HEK293 (cell line): ENCODE results near the gene APCDD1L.
A peak's percentile ranks its signal among the peaks of the same experiment; 100 is the strongest.
"Not testable (repeated sequence)": the region's sequence is repeated elsewhere in the genome, so short reads cannot be mapped to it uniquely, and the experiment has no call there.

Experiments
- CTCF ChIA-PET: fragments of 350-600 bp; formaldehyde crosslinking; extraction: SDS; loops from one replicate; lab custom pipeline; 2021; ENCODE audit warnings: antibody characterized with exemption; lab: Yijun Ruan, JAX
- POLR2A ChIA-PET: fragments of 300-600 bp; formaldehyde crosslinking; extraction: SDS; loops from one replicate; lab custom pipeline; 2020; ENCODE audit warnings: antibody characterized with exemption, inconsistent platforms; lab: Yijun Ruan, JAX
- H3K27ac ChIP-seq: fragments of 200-500 bp; sonication (Bioruptor generic); 2 replicates; pipeline ENCODE4 v1.5.1; 2014; ENCODE audit warnings: low read depth, low read length, control low read depth, inconsistent platforms; ENCODE audit errors: extremely low read depth
- H3K36me3 ChIP-seq, 2 experiments: fragments of 200-500 bp in 1 of 2; sonication (Bioruptor generic) in 1 of 2; 1 replicate in 1 of 2; 2 replicates in 1 of 2; pipeline ENCODE4 v1.5.1; 2014 to 2017; ENCODE audit warnings: inconsistent platforms in 2 of 2, low read length in 2 of 2; ENCODE audit not compliant: control insufficient read depth in 2 of 2, insufficient read depth in 1 of 2
- H3K4me1 ChIP-seq: fragments of 200-500 bp; sonication (Bioruptor generic); 2 replicates; pipeline ENCODE4 v1.5.1; 2014; ENCODE audit warnings: mild to moderate bottlenecking, low read length, inconsistent platforms; ENCODE audit not compliant: control insufficient read depth, insufficient read depth
- H3K4me3 ChIP-seq: 2 replicates; pipeline ENCODE4 v1.5.1; 2011; ENCODE audit warnings: low read depth, mild to moderate bottlenecking, control low read depth, low read length, moderate library complexity
- H3K9me3 ChIP-seq: fragments of 200-500 bp; sonication (Bioruptor generic); 2 replicates; pipeline ENCODE4 v1.5.1; 2014; ENCODE audit warnings: low read depth, low read length, inconsistent platforms; ENCODE audit not compliant: control insufficient read depth, insufficient read depth
- AEBP2 ChIP-seq: fragments of 450-650 bp; formaldehyde crosslinking; IDR thresholded peaks from 2 replicates; pipeline ENCODE4 v1.5.1; 2016; ENCODE audit warnings: missing biosample characterization, missing genetic modification characterization, borderline replicate concordance
- BCL11A ChIP-seq: fragments of 450-650 bp; formaldehyde crosslinking; IDR thresholded peaks from 2 replicates; pipeline ENCODE4 v1.5.1; 2016; ENCODE audit warnings: low read depth, missing biosample characterization, missing genetic modification characterization
- ELK4 ChIP-seq: IDR thresholded peaks from 2 replicates; pipeline ENCODE4 v1.6.1; 2011; ENCODE audit warnings: mild to moderate bottlenecking, low read depth, low read length, borderline replicate concordance
- FEZF1 ChIP-seq: fragments of 450-650 bp; formaldehyde crosslinking; IDR thresholded peaks from 2 replicates; pipeline ENCODE4 v1.5.1; 2016; ENCODE audit warnings: missing biosample characterization, missing genetic modification characterization
- GLI2 ChIP-seq: fragments of 450-650 bp; formaldehyde crosslinking; IDR thresholded peaks from 2 replicates; pipeline ENCODE4; 2017; ENCODE audit warnings: missing biosample characterization, missing genetic modification characterization, low read depth, borderline replicate concordance
- GLIS2 ChIP-seq: fragments of 450-650 bp; formaldehyde crosslinking; IDR thresholded peaks from 2 replicates; pipeline ENCODE4 v1.5.1; 2016; ENCODE audit warnings: missing biosample characterization, missing genetic modification characterization
- KLF1 ChIP-seq: fragments of 450-650 bp; formaldehyde crosslinking; IDR thresholded peaks from 2 replicates; pipeline ENCODE4 v1.5.1; 2016; ENCODE audit warnings: missing biosample characterization, missing genetic modification characterization
- OVOL3 ChIP-seq: fragments of 450-650 bp; formaldehyde crosslinking; IDR thresholded peaks from 2 replicates; pipeline ENCODE4 v1.5.1; 2016; ENCODE audit warnings: missing biosample characterization, missing genetic modification characterization
- PRDM6 ChIP-seq: fragments of 450-650 bp; formaldehyde crosslinking; IDR thresholded peaks from 2 replicates; pipeline ENCODE4 v1.5.1; 2017; ENCODE audit warnings: missing biosample characterization, missing genetic modification characterization
- SALL2 ChIP-seq: fragments of 450-650 bp; formaldehyde crosslinking; IDR thresholded peaks from 2 replicates; pipeline ENCODE4 v1.5.0; 2017; ENCODE audit warnings: missing biosample characterization, mild to moderate bottlenecking, missing genetic modification characterization, borderline replicate concordance
- SETDB1 ChIP-seq: IDR thresholded peaks from one replicate; pipeline ENCODE4 v1.6.1; 2017; ENCODE audit warnings: mild to moderate bottlenecking, low read length, moderate library complexity, mixed read lengths; ENCODE audit not compliant: insufficient read length
- SP3 ChIP-seq: fragments of 450-650 bp; formaldehyde crosslinking; IDR thresholded peaks from 2 replicates; pipeline ENCODE4 v1.5.1; 2016; ENCODE audit warnings: missing biosample characterization, missing genetic modification characterization
- ZNF114 ChIP-seq: fragments of 450-650 bp; formaldehyde crosslinking; IDR thresholded peaks from 2 replicates; pipeline ENCODE4 v1.5.0; 2017; ENCODE audit warnings: missing biosample characterization, missing genetic modification characterization
- ZNF174 ChIP-seq: fragments of 450-650 bp; formaldehyde crosslinking; IDR thresholded peaks from 2 replicates; pipeline ENCODE4 v1.5.0; 2017; ENCODE audit warnings: missing biosample characterization, mild to moderate bottlenecking, missing genetic modification characterization
- ZNF202 ChIP-seq: fragments of 450-650 bp; formaldehyde crosslinking; IDR thresholded peaks from 2 replicates; pipeline ENCODE4 v1.5.1; 2016; ENCODE audit warnings: missing biosample characterization, missing genetic modification characterization, borderline replicate concordance
- ZNF223 ChIP-seq: fragments of 450-650 bp; formaldehyde crosslinking; IDR thresholded peaks from 2 replicates; pipeline ENCODE4 v1.5.1; 2016; ENCODE audit warnings: missing biosample characterization, missing genetic modification characterization
- ZNF239 ChIP-seq: fragments of 450-650 bp; formaldehyde crosslinking; IDR thresholded peaks from 2 replicates; pipeline ENCODE4 v1.5.1; 2016; ENCODE audit warnings: missing biosample characterization, missing genetic modification characterization
- ZNF248 ChIP-seq: fragments of 450-650 bp; formaldehyde crosslinking; IDR thresholded peaks from 2 replicates; pipeline ENCODE4 v1.5.1; 2017; ENCODE audit warnings: missing biosample characterization, missing genetic modification characterization
- ZNF335 ChIP-seq: fragments of 450-650 bp; formaldehyde crosslinking; conservative IDR thresholded peaks from 2 replicates; pipeline ENCODE4 v1.5.1; 2016; ENCODE audit warnings: missing biosample characterization, missing genetic modification characterization
- ZNF350 ChIP-seq: fragments of 450-650 bp; formaldehyde crosslinking; IDR thresholded peaks from 2 replicates; pipeline ENCODE4 v1.5.0; 2017; ENCODE audit warnings: missing biosample characterization, mild to moderate bottlenecking, missing genetic modification characterization
- ZNF354C ChIP-seq: fragments of 450-650 bp; formaldehyde crosslinking; IDR thresholded peaks from 2 replicates; pipeline ENCODE4 v1.5.1; 2016; ENCODE audit warnings: missing biosample characterization, missing genetic modification characterization, low read depth, borderline replicate concordance
- ZNF596 ChIP-seq: fragments of 450-650 bp; IDR thresholded peaks from 2 replicates; pipeline ENCODE4 v1.5.0; 2018; ENCODE audit warnings: missing biosample characterization, mild to moderate bottlenecking, missing genetic modification characterization, moderate library complexity
- ZNF623 ChIP-seq: fragments of 450-650 bp; formaldehyde crosslinking; IDR thresholded peaks from 2 replicates; pipeline ENCODE4 v1.5.1; 2016; ENCODE audit warnings: missing biosample characterization, missing genetic modification characterization
- ZNF654 ChIP-seq: fragments of 450-650 bp; formaldehyde crosslinking; IDR thresholded peaks from 2 replicates; pipeline ENCODE4 v1.5.1; 2016; ENCODE audit warnings: low read depth, missing biosample characterization, missing genetic modification characterization
- ZNF704 ChIP-seq: fragments of 450-650 bp; formaldehyde crosslinking; IDR thresholded peaks from 2 replicates; pipeline ENCODE4 v1.5.1; 2016; ENCODE audit warnings: missing biosample characterization, missing genetic modification characterization
- ZNF768 ChIP-seq: fragments of 450-650 bp; formaldehyde crosslinking; IDR thresholded peaks from 2 replicates; pipeline ENCODE4 v1.5.1; 2018; ENCODE audit warnings: missing biosample characterization, mild to moderate bottlenecking, missing genetic modification characterization
- ZNF791 ChIP-seq: fragments of 450-650 bp; formaldehyde crosslinking; IDR thresholded peaks from 2 replicates; pipeline ENCODE4 v1.5.1; 2016; ENCODE audit warnings: missing biosample characterization, missing genetic modification characterization

APCDD1L gene

GRCh38 chr20:58508762-58509395 is 6.3 kb downstream of the APCDD1L start (continued):
- no peak for TF ChIP-seq PRDM6
- TF ChIP-seq ZNF248 = no peak
- no peak for TF ChIP-seq GLIS2 (tag by site-specific recombination)
- TF ChIP-seq ZNF223 (tag by site-specific recombination) = no peak
- TF ChIP-seq KLF1 (tag by site-specific recombination) = no peak

- H3K4me3 ChIP-seq, POLR2A ChIA-PET, H3K36me3 ChIP-seq, H3K9me3 ChIP-seq, CTCF ChIA-PET, H3K27ac ChIP-seq, H3K4me1 ChIP-seq: not testable (repeated sequence)
- peak; percentile 80 for TF ChIP-seq SETDB1
Observed at GRCh38 chr20:58506999-58507398, 8.2 kb downstream of the APCDD1L start.

GRCh38 chr20:58504566-58504965 is 10.6 kb downstream of the APCDD1L start:
- no peak for TF ChIP-seq ZNF350 (tag by site-specific recombination)
- TF ChIP-seq ZNF354C (tag by site-specific recombination) = no peak
- no peak for TF ChIP-seq ZNF174 (tag by site-specific recombination)
- no peak for TF ChIP-seq ZNF768
- TF ChIP-seq SALL2 (tag by site-specific recombination) = no peak
- no peak for TF ChIP-seq AEBP2 (tag by site-specific recombination)

GRCh38 chr20:58503668-58504067 is 11.5 kb downstream of the APCDD1L start:
- no peaks in the 10 kb centered on the region for H3K9me3 ChIP-seq
- H3K27ac ChIP-seq = no peak overlapping the region
- no peaks in the 10 kb centered on the region for H3K4me1 ChIP-seq
- H3K36me3 ChIP-seq = no peaks in the 10 kb centered on the region
- H3K4me3 ChIP-seq = no peak overlapping the region
- ChIA-PET POLR2A (no interaction called here), CTCF (no interaction called here)
- TF ChIP-seq ZNF654 = no peak
- no peak for TF ChIP-seq ZNF335 (tag by site-specific recombination)
- TF ChIP-seq ZNF114 (tag by site-specific recombination) = no peak
- TF ChIP-seq ZNF596 (tag by site-specific recombination) = no peak
- TF ChIP-seq BCL11A (tag by site-specific recombination) = no peak
- TF ChIP-seq ZNF704 (tag by site-specific recombination) = no peak
- no peak for TF ChIP-seq FEZF1 (tag by site-specific recombination)
- TF ChIP-seq GLI2 (tag by site-specific recombination) = no peak
- no peak for TF ChIP-seq ZNF791 (tag by site-specific recombination)
- TF ChIP-seq ZNF239 (tag by site-specific recombination) = no peak
- TF ChIP-seq OVOL3 (tag by site-specific recombination) = no peak
- TF ChIP-seq ZNF202 (tag by site-specific recombination) = no peak
- no peak for TF ChIP-seq SP3 (tag by site-specific recombination)
- no peak for TF ChIP-seq ZNF623 (tag by site-specific recombination)
- TF ChIP-seq ELK4 = no peak
- TF ChIP-seq, all 188 proteins: peak for 0

More at GRCh38 chr20:58504566-58504965, 10.6 kb downstream of the APCDD1L start:
- no peak overlapping the region for H3K4me3 ChIP-seq
- POLR2A ChIA-PET = no interaction called here
- H3K9me3 ChIP-seq = no peaks in the 10 kb centered on the region
- CTCF ChIA-PET = interaction anchor here (0.6 kb wide), 1 partner anchor 1647 kb away, joined by 3 read pairs; no protein-coding TSS in a partner anchor
- H3K27ac ChIP-seq = no peak overlapping the region
- H3K4me1 ChIP-seq = no peaks in the 10 kb centered on the region
- no peaks in the 10 kb centered on the region for H3K36me3 ChIP-seq
